Activated T-cell treated with anti-CD3 and anti-CD28 coated beads, Interleukin-2, amount 50 U/mL, for 72 hours (primary cell): ENCODE results near the gene CMC4. TPM values are rescaled to one million over a fixed set of nuclear protein-coding genes. Genes with fewer than 3 reads are reported as not detected.
A peak's percentile ranks its signal among the peaks of the same experiment; 100 is the strongest.

Experiments
- ATAC-seq, 2 donors: fragments of 150-1000 bp; cut with Tn5 transposase; replicated peaks in 1 of 2; 2 replicates each; pipeline ENCODE4 v1.10.0; 2021; ENCODE audit warnings: moderate library complexity in 2 of 2, mild to moderate bottlenecking in 1 of 2
- DNase-seq, 2 donors: peaks; one replicate each; pipeline ENCODE4 v3.0.0; 2021 to 2022; ENCODE audit warnings: mixed read lengths in 1 of 2
- H3K27ac Mint-ChIP-seq: one replicate; pipeline ENCODE4 v1.8.0; 2022; ENCODE audit warnings: mild to moderate bottlenecking, moderate library complexity, mixed read lengths
- H3K27me3 Mint-ChIP-seq: one replicate; pipeline ENCODE4 v1.8.0; 2022; ENCODE audit warnings: low read depth, mixed read lengths
- H3K36me3 Mint-ChIP-seq, 2 donors: one replicate each; pipeline ENCODE4 v1.8.0; 2022; ENCODE audit warnings: mixed read lengths in 2 of 2, mild to moderate bottlenecking in 1 of 2; ENCODE audit not compliant: insufficient read depth in 2 of 2
- H3K4me1 Mint-ChIP-seq: one replicate; pipeline ENCODE4 v1.8.0; 2022; ENCODE audit warnings: low read depth, mixed read lengths
- H3K4me3 Mint-ChIP-seq, 2 donors: one replicate each; pipeline ENCODE4 v1.8.0; 2022; ENCODE audit warnings: mild to moderate bottlenecking in 2 of 2, mixed read lengths in 2 of 2, moderate library complexity in 2 of 2
- H3K9me3 Mint-ChIP-seq, 2 donors: one replicate each; pipeline ENCODE4 v1.8.0; 2022; ENCODE audit warnings: mixed read lengths in 2 of 2
- total RNA-seq, 2 donors: library from RNA; stranded (reverse); gene quantifications; one replicate each; pipeline ENCODE4 v1.2.3, GENCODE V29; 2022

Gene CMC4
- total RNA-seq, 2 donors from 2014 or later: 9.4 to 15.0 TPM

- no peak for DNase-seq
- Mint-ChIP-seq H3K4me1 (peaks cover 25% of the 10 kb centered on the region), H3K9me3 (no peaks in the 10 kb centered on the region), H3K4me3 (no peak overlapping the region), H3K27me3 (no peaks in the 10 kb centered on the region), H3K36me3 (no peaks in the 10 kb centered on the region), H3K27ac (no peak overlapping the region)
- ATAC-seq: no peak
Observed at GRCh38 chrX:155046129-155046810, 24.7 kb downstream of the CMC4 start.

- Mint-ChIP-seq H3K27ac (no peak overlapping the region), H3K27me3 (no peaks in the 10 kb centered on the region), H3K36me3 (peaks cover 10 to 19% of the 10 kb centered on the region in 2 donors), H3K9me3 (peaks cover 0 to 2% of the 10 kb centered on the region in 2 donors), H3K4me1 (peaks cover 9% of the 10 kb centered on the region), H3K4me3 (no peak overlapping the region)
- DNase-seq (no peak), ATAC-seq (no peak)
Observed at GRCh38 chrX:155035688-155036087, 35.2 kb downstream of the CMC4 start.

- Mint-ChIP-seq H3K27me3 (no peaks in the 10 kb centered on the region), H3K4me1 (peaks cover 22% of the 10 kb centered on the region)
Observed at GRCh38 chrX:155031657-155032056, 39.3 kb downstream of the CMC4 start.

GRCh38 chrX:155028877-155029291 lies 42.1 kb downstream of the CMC4 start:
- DNase-seq (no peak), ATAC-seq (no peak)
- Mint-ChIP-seq H3K4me1 (peaks cover 29% of the 10 kb centered on the region), H3K27me3 (no peaks in the 10 kb centered on the region), H3K27ac (peak overlapping the region; percentile 92), H3K4me3 (peak overlapping the region; percentile 81 to 96), H3K36me3 (no peaks in the 10 kb centered on the region), H3K9me3 (no peaks in the 10 kb centered on the region)

More at GRCh38 chrX:155031657-155032056, 39.3 kb downstream of the CMC4 start:
- peaks cover 10 to 17% of the 10 kb centered on the region in 2 donors for H3K36me3 Mint-ChIP-seq
- H3K4me3 Mint-ChIP-seq: no peak overlapping the region
- ATAC-seq (no peak), DNase-seq (no peak)
- peaks cover 0 to 2% of the 10 kb centered on the region in 2 donors for H3K9me3 Mint-ChIP-seq
- H3K27ac Mint-ChIP-seq: peak overlapping the region; percentile 24

GRCh38 chrX:155028129-155028528 lies 42.8 kb downstream of the CMC4 start:
- no peaks in the 10 kb centered on the region for H3K9me3 Mint-ChIP-seq
- H3K27ac Mint-ChIP-seq: peak overlapping the region; percentile 99
- ATAC-seq (no peak), DNase-seq (no peak)
- H3K4me1 Mint-ChIP-seq: peaks cover 29% of the 10 kb centered on the region
- H3K27me3 Mint-ChIP-seq: no peaks in the 10 kb centered on the region
- no peaks in the 10 kb centered on the region for H3K36me3 Mint-ChIP-seq
- H3K4me3 Mint-ChIP-seq: peak overlapping the region; percentile 81 to 96

GRCh38 chrX:155027509-155028066 lies 43.3 kb downstream of the CMC4 start:
- H3K27me3 Mint-ChIP-seq: no peaks in the 10 kb centered on the region
- H3K27ac Mint-ChIP-seq: peak overlapping the region; percentile 99
- H3K36me3 Mint-ChIP-seq: no peaks in the 10 kb centered on the region
- peak; percentile 30 to 41 for ATAC-seq
- no peaks in the 10 kb centered on the region for H3K9me3 Mint-ChIP-seq
- peaks cover 29% of the 10 kb centered on the region for H3K4me1 Mint-ChIP-seq
- peak overlapping the region; percentile 81 to 96 for H3K4me3 Mint-ChIP-seq
- DNase-seq: peak; percentile 12 to 28

- Mint-ChIP-seq H3K36me3 (no peaks in the 10 kb centered on the region), H3K27ac (peak within 1 kb of the TSS; percentile 99), H3K27me3 (no peaks in the 10 kb centered on the region), H3K4me1 (peaks cover 29% of the 10 kb centered on the region), H3K9me3 (no peaks in the 10 kb centered on the region), H3K4me3 (peak within 1 kb of the TSS; percentile 81 to 96)
- DNase-seq (peak; percentile 92 to 94), ATAC-seq (peak; percentile 88 to 89)
Observed at GRCh38 chrX:155026727-155027508, 44.0 kb downstream of the CMC4 start, which contains the start of gene FUNDC2. Gene FUNDC2, plus strand, starts transcription at chrX:155026844. Its CDS starts 95 bp downstream, at chrX:155026939.

- H3K9me3 Mint-ChIP-seq: no peaks in the 10 kb centered on the region
Observed at GRCh38 chrX:155026420-155026726, 44.6 kb downstream of the CMC4 start.

GRCh38 chrX:155023907-155024833 lies 46.8 kb downstream of the CMC4 start:
- no peak for DNase-seq
- Mint-ChIP-seq H3K4me3 (peak overlapping the region in 1 of 2 donors; percentile 5), H3K9me3 (no peaks in the 10 kb centered on the region), H3K36me3 (no peaks in the 10 kb centered on the region), H3K27ac (peak overlapping the region; percentile 48), H3K4me1 (peaks cover 18% of the 10 kb centered on the region), H3K27me3 (no peaks in the 10 kb centered on the region)
- no peak for ATAC-seq

More at GRCh38 chrX:155026420-155026726, 44.6 kb downstream of the CMC4 start:
- Mint-ChIP-seq H3K27me3 (no peaks in the 10 kb centered on the region), H3K27ac (peak overlapping the region; percentile 82), H3K36me3 (no peaks in the 10 kb centered on the region), H3K4me1 (peaks cover 27% of the 10 kb centered on the region), H3K4me3 (peak overlapping the region; percentile 72 to 81)
- no peak for DNase-seq
- no peak for ATAC-seq

- Mint-ChIP-seq H3K36me3 (no peaks in the 10 kb centered on the region), H3K27me3 (no peaks in the 10 kb centered on the region), H3K27ac (no peak within 1 kb of the TSS), H3K9me3 (no peaks in the 10 kb centered on the region), H3K4me3 (no peak within 1 kb of the TSS), H3K4me1 (peaks cover 7% of the 10 kb centered on the region)
- DNase-seq (no peak), ATAC-seq (no peak)
Observed at GRCh38 chrX:155022585-155022984, 48.4 kb downstream of the CMC4 start, which contains the start of gene F8. Gene F8, minus strand, starts transcription at chrX:155022723. Its CDS starts 171 bp downstream, at chrX:155022552.

- Mint-ChIP-seq H3K36me3 (no peaks in the 10 kb centered on the region), H3K27ac (no peak overlapping the region), H3K4me1 (peaks cover 7% of the 10 kb centered on the region), H3K27me3 (no peaks in the 10 kb centered on the region), H3K9me3 (no peaks in the 10 kb centered on the region), H3K4me3 (no peak overlapping the region)
- ATAC-seq (no peak), DNase-seq (no peak)
Observed at GRCh38 chrX:155020591-155020990, 50.3 kb downstream of the CMC4 start.
